ENCODE data around the gene SCGB1A1. TPM values are rescaled to one million over a fixed set of nuclear protein-coding genes. Genes with fewer than 3 reads are reported as not detected.

The SCGB1A1 gene
- total RNA-seq, 1 experiment from 2014 or later: not detected

GRCh38 chr11:62411524-62411923, 7.3 kb upstream of the SCGB1A1 start:
- BruUV-seq (replicated peaks): no TSS peak
- TF ChIP-seq CTCF (IDR thresholded peaks at IDR 0.05; ENCODE audit: unreplicated experiment): no peak
- Mint-ChIP-seq H3K9me3 (ENCODE audit: unreplicated experiment) (no peaks in the 10 kb centered on the region), H3K36me3 (ENCODE audit: insufficient read depth, unreplicated experiment) (no peaks in the 10 kb centered on the region), H3K27ac (ENCODE audit: low read depth, unreplicated experiment) (no peak overlapping the region), H3K4me1 (ENCODE audit: insufficient read depth, unreplicated experiment) (no peaks in the 10 kb centered on the region), H3K27me3 (ENCODE audit: insufficient read depth, unreplicated experiment) (no peaks in the 10 kb centered on the region), H3K4me3 (ENCODE audit: unreplicated experiment) (no peak overlapping the region)
- CTCF ChIA-PET: interaction anchor here (0.6 to 5.3 kb wide), 11 partner anchors 10 to 304 kb away, joined by 3 to 31 read pairs (median 3); no protein-coding TSS in a partner anchor
- intact Hi-C loops (cut with micrococcal nuclease): no loop called here
- no peak for DNase-seq (ENCODE audit: unreplicated experiment)
- POLR2A ChIA-PET: interaction anchor here (0.6 to 1.6 kb wide), 10 partner anchors 11 to 443 kb away, joined by 3 to 6 read pairs (median 5); partner anchors contain the start of genes AHNAK and B3GAT3

- Mint-ChIP-seq H3K36me3 (ENCODE audit: insufficient read depth, unreplicated experiment) (no peaks in the 10 kb centered on the region), H3K27ac (ENCODE audit: low read depth, unreplicated experiment) (no peak overlapping the region), H3K4me3 (ENCODE audit: unreplicated experiment) (no peak overlapping the region), H3K27me3 (ENCODE audit: insufficient read depth, unreplicated experiment) (no peaks in the 10 kb centered on the region), H3K4me1 (ENCODE audit: insufficient read depth, unreplicated experiment) (no peaks in the 10 kb centered on the region), H3K9me3 (ENCODE audit: unreplicated experiment) (no peaks in the 10 kb centered on the region)
- no TSS peak for BruUV-seq (replicated peaks)
- POLR2A ChIA-PET: interaction anchor here (0.6 to 1.3 kb wide), 3 partner anchors 18 to 252 kb away, joined by 3 to 4 read pairs (median 4); partner anchors contain the start of genes C11orf98 and CSKMT
- intact Hi-C loops (cut with micrococcal nuclease): no loop called here
- TF ChIP-seq CTCF (IDR thresholded peaks at IDR 0.05; ENCODE audit: unreplicated experiment): no peak
- no peak for DNase-seq (ENCODE audit: unreplicated experiment)
- CTCF ChIA-PET: interaction anchor here (0.6 to 2.1 kb wide), 7 partner anchors 9 to 130 kb away, joined by 3 to 10 read pairs (median 3); no protein-coding TSS in a partner anchor
Measured at GRCh38 chr11:62413060-62413696, 5.7 kb upstream of the SCGB1A1 start.

- ChIA-PET POLR2A (interaction anchor here (0.7 to 1.1 kb wide), 2 partner anchors 130 to 229 kb away, joined by 3 read pairs; partner anchors contain the start of gene AHNAK), CTCF (interaction anchor here (0.6 to 1.0 kb wide), 3 partner anchors 8 to 144 kb away, joined by 3 to 4 read pairs (median 3); no protein-coding TSS in a partner anchor)
- H3K4me3 Mint-ChIP-seq (ENCODE audit: unreplicated experiment): no peak overlapping the region
- no peak for DNase-seq (ENCODE audit: unreplicated experiment)
- no peak overlapping the region for H3K27ac Mint-ChIP-seq (ENCODE audit: low read depth, unreplicated experiment)
- TF ChIP-seq CTCF (IDR thresholded peaks at IDR 0.05; ENCODE audit: unreplicated experiment): no peak
- no peaks in the 10 kb centered on the region for H3K27me3 Mint-ChIP-seq (ENCODE audit: insufficient read depth, unreplicated experiment)
- H3K36me3 Mint-ChIP-seq (ENCODE audit: insufficient read depth, unreplicated experiment): no peaks in the 10 kb centered on the region
- no TSS peak for BruUV-seq (replicated peaks)
- no peaks in the 10 kb centered on the region for H3K4me1 Mint-ChIP-seq (ENCODE audit: insufficient read depth, unreplicated experiment)
- intact Hi-C loops (cut with micrococcal nuclease): no loop called here
- H3K9me3 Mint-ChIP-seq (ENCODE audit: unreplicated experiment): no peaks in the 10 kb centered on the region
Measured at GRCh38 chr11:62416596-62416995, 2.2 kb upstream of the SCGB1A1 start.

- intact Hi-C loops (cut with micrococcal nuclease): no loop called here
- H3K4me3 Mint-ChIP-seq (ENCODE audit: unreplicated experiment): no peak overlapping the region
- no peak overlapping the region for H3K27ac Mint-ChIP-seq (ENCODE audit: low read depth, unreplicated experiment)
- no peaks in the 10 kb centered on the region for H3K4me1 Mint-ChIP-seq (ENCODE audit: insufficient read depth, unreplicated experiment)
- H3K9me3 Mint-ChIP-seq (ENCODE audit: unreplicated experiment): no peaks in the 10 kb centered on the region
- CTCF ChIA-PET: no interaction called here
- no peak for TF ChIP-seq CTCF (IDR thresholded peaks at IDR 0.05; ENCODE audit: unreplicated experiment)
- no peak for DNase-seq (ENCODE audit: unreplicated experiment)
- H3K27me3 Mint-ChIP-seq (ENCODE audit: insufficient read depth, unreplicated experiment): no peaks in the 10 kb centered on the region
- H3K36me3 Mint-ChIP-seq (ENCODE audit: insufficient read depth, unreplicated experiment): no peaks in the 10 kb centered on the region
- POLR2A ChIA-PET: no interaction called here
- no TSS peak for BruUV-seq (replicated peaks)
Measured at GRCh38 chr11:62418136-62418535, 697 bp upstream of the SCGB1A1 start.

Measured in MCF 10A (cell line).